SK-N-MC (cell line): ENCODE results near the gene CD177.
"Not testable (repeated sequence)": the region's sequence is repeated elsewhere in the genome, so short reads cannot be mapped to it uniquely, and the experiment has no call there.

Experiments
- EZH2 ChIP-seq: fragments of 200-600 bp; sonication (generic); IDR thresholded peaks from one replicate; pipeline ENCODE4 v1.6.1; 2017; ENCODE audit warnings: antibody characterized with exemption
- POLR2AphosphoS5 ChIP-seq: IDR thresholded peaks from 2 replicates; pipeline ENCODE4 v1.6.1; 2012; ENCODE audit warnings: mild to moderate bottlenecking, low read depth, low read length, borderline replicate concordance

DNA sequence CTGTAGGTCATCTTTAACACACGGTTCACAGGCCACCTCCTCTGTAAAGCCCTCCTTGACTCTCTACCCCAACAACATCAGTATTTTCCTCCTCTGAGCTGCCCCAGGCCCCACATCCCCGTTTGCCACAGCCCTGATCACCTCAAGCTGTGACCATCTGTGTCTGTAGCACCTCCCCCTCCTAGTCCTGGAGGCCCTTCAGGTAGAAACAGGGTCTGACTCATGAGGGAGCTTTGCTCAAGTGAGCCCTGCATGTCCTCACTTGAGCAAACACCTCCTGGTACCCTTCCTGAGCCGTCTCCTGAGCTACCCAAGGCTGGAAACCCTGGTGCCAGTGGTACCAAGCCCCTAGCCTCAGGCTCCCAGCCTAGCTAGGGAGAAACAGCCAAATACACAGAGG, 24.1 kb downstream of the CD177 start:
- TF ChIP-seq EZH2, POLR2AphosphoS5: not testable (repeated sequence)
